Stimulated activated CD4-positive, alpha-beta T cell treated with anti-CD3 and anti-CD28 coated beads, Interleukin-4, amount 100 ng/mL, for 48 hours (primary cell): ENCODE data around the gene SMC3.
"Not testable (repeated sequence)": the region's sequence is repeated elsewhere in the genome, so short reads cannot be mapped to it uniquely, and the experiment has no call there.

Experiments used
- DNase-seq, 2 donors: peaks; one replicate each; pipeline ENCODE4 v3.0.0-alpha.2; 2020; ENCODE audit warnings: low read depth in 2 of 2

Gene SMC3

DNA sequence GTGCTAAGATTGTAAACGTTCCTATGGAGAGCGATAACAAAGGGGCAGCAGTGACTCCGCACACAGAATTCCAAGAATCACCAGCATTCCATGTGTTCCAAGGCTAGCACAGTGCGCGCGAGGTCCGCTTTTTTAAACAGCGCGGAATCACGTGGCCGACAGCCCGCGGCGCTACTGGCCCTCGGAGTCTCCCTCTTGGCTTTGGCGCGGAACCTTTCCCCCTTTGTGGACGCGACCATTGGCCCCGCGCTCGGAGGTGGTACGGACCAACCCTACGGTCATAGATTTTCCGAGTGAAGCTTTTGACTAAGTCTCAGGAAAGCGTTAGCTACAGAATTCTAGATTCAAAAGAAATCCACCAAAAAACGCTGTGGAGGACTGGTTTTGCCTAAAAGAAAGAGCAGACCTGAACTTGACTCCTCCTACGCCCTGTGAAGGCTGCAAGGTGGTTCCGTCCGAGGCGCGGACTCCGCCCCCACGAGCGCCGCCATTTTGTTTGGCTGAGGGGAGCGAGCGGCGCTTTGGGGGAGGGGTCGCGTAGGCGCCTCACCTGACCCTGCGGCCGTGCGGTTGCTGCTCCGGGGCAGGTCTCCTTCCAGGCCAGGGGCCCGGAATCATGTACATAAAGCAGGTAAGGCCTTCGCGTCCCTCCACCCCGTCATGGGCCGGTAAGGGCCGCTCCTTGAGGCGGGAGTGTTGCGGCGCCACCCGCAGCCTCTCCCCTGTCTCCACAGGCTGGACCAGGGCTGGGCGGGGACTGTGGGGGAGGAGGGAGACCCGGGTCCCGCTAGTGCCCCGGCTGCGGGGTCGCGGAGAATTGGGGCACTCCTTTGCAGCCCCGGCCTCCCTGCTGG is at the start of gene SMC3:
Gene SMC3 (plus strand): TSS at position 495 of the 854 bp plus-strand sequence. CDS start 122 bp downstream, at position 617.
- DNase-seq = peak; percentile 91 to 93

DNA sequence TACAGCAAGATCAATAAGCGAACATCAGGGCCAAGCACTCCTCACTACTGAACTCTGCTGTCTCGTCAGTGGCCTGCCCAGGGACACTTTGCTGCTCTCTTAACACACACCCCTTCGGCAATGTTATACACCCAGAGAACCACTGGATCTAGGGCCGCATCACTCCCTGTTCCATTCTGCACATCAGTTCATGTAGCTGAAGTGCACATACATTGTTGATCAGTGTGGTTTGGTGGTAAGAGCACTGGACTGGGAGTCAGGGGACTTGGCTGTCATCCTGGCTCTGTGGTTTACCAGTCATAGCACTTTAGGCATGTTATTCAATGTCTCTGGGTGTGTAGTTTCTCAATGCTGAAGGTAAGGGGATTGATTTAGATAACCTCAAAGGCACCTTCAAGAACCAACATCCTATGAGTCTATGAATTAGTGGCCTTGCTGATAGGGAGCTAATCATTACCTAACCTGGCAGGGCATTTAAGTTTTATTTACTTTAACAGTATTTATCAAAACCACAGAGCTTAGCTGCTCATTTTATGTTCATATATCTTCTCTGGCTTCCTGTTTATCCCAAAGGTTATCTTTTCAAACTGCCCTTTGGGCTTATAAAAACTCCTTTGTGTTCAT is 45.0 kb upstream of the SMC3 start:
- no peak for DNase-seq

DNA sequence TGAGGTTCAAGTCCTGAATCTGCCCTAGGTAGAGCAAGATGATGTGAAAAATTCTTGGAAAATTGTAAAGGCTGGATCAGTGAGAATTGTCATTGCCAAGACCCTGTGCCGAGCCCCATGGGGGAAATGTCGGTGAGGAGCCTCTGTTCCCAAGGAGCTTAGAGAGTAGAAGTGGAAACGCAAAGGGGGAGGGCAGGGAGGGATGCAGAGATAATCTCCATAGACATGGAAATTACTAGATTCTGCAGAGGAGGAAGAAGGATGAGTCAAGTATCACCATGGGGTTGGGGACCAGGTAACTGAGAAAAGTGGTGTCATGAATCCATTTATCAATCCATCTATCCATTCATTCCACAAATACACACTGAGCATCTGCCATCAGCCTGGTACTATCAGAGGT is 43.8 kb upstream of the SMC3 start:
- no peak for DNase-seq

- no peak for DNase-seq
Observed at GRCh38 chr10:110524179-110524858, 43.2 kb upstream of the SMC3 start.

DNA sequence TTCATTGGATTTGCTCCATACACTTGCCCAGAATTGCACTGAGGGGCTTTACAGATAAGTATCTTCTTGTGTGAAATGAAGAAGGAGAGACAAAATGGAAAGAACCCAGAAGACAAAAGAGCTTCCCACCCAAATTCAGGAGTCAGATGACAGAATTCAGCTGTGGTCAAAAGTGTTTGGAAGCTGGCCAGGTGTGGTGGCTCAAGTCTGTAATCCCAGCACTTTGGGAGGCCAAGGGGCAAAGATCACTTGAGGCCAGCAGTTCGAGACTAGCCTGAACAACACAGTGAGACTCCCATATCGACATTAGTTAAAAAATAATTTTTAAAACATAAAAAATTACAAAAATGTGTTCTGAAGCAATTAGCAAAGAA is 42.6 kb upstream of the SMC3 start:
- no peak for DNase-seq

DNA sequence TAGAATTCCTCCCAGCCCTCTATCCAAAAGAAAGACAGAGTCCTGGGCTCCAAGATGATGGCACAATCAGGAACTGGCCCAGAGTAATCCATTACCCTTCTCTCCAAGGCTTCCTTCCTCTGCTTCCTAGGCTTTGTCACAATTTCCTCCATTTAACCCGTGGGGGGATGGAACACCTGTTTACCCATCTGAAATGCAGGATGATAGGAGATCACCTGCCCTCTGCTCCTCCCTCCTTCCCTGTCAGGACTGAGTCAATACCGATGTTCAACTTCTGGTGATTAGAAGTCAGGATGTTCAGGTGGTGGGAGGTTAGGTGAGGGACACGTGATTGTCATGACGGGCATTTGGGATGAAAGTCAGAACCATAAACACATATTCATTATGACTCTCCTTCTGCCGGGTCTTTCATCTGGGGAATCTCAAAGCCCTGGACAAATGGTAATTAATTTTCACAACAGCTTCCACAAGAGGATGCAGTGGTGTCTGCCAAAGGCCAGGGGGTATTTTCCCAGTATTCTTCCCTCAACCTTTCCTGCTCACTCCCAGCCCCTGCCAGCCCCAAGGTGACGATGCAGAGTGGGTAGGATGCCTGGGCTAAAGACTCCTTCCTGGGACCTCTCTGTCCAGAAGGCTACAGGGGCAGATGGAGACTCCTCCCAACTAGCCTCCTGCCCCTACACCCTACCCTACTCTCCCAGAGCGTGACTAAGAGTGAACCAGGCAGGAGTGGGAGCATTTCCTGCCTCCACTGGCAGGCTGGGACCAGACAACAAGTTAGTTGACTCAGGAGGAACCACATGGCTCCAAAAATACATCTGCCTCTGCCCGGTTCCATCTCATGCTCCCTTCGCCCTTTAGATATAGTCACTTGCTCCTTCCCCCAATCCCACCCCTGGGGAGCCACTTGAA is 41.9 kb upstream of the SMC3 start:
- DNase-seq = no peak

- DNase-seq = no peak
Observed at GRCh38 chr10:110527731-110528171, 39.7 kb upstream of the SMC3 start.

DNA sequence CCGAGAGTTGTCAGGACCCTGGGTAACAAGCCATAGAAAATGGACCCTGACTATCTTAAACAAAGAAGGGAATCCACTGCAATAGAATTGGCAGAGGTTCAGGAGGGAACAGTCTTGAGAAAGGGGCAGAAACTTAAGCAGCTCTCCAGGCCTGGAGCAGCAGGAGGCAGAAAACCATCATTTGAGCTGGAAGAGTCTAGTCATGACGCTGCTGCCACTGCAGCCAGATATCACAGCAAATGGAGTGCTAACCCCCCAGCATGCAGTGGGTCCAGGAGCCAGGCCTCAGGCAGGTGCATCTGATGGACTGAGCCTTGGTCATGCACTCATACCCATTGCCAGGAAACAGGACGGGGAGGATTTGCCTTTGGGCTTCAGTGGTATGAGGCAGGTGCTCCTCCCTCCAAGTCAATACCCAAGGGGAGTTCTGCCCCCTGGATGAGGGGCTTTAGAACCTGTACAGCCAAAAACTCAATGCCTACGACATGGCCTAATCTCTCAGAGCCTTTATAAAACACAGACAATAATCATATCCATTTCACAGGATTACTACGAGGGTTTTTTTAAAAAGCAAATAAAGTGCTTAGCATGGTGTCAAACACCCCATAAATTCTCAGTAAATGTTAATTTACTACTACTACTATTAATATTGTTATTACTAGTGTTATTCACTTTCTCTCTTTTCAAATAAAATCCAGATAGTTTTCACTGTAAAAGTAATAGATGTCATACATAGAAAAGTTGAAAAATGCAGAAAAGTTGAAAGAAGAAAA is 39.1 kb upstream of the SMC3 start:
- no peak for DNase-seq

GRCh38 chr10:110528997-110529524 is 38.4 kb upstream of the SMC3 start:
- DNase-seq = not testable (repeated sequence)

DNA sequence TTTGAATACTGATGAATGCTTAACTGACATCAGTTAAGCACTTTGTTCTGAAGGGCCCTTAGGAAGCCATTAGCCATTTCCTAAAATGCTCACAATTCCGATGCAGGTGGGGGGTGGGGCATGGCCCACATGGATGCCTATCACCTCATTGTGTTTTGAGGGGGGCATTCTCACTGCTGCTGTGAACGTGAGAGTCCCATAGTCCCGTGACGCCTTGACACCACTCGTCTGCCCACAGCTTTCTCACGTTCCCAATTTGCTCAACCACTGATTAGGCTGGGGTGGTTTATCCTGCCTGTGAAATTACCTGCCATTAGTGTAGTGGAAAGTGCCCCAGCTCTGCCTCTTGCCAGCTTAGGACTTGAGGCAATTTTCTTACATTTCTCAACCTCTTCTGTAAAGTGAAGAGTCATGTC is 37.9 kb upstream of the SMC3 start:
- DNase-seq = no peak

- no peak for DNase-seq
Observed at GRCh38 chr10:110530131-110530831, 37.2 kb upstream of the SMC3 start.

DNA sequence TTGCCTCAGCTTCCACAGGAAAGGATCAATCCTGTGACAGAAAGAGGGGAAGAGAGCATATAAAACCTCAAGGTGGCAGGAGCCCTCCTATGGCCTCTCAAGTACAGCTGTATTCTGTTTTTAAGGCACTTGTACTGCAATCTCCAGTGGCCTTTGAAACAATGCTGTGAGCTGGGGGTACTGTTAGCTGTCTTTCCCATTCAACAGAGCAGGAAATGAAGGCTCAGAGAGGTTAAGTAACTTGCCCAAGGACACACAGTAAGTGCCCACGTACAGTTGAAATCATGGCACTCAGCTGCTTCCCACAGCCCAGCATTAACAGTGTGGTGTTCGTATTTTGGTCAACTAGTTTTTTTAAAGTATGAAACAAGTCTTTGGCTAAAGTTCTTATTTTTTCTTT is 35.8 kb upstream of the SMC3 start:
- no peak for DNase-seq

GRCh38 chr10:110532628-110533027 is 34.9 kb upstream of the SMC3 start:
- DNase-seq = not testable (repeated sequence)

DNA sequence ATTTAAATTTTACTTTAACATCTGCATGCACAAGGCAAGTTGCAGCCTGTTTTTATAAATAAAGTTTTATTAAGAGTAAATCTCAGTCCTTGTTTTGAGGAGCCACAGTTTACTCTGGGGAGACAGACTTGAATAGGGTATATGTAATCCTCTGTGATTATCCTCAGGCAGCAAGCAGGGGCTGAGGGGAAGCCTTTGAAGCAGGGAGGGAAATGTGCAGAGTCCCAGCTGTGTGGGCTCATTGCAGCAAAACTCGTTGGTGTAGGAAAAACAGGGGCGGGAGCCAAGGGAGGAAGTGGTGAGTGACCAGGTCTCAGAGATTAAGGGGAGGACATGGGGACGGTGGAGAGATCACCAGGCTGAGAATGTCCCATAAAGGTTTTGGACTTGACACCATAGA is 34.3 kb upstream of the SMC3 start:
- no peak for DNase-seq

DNA sequence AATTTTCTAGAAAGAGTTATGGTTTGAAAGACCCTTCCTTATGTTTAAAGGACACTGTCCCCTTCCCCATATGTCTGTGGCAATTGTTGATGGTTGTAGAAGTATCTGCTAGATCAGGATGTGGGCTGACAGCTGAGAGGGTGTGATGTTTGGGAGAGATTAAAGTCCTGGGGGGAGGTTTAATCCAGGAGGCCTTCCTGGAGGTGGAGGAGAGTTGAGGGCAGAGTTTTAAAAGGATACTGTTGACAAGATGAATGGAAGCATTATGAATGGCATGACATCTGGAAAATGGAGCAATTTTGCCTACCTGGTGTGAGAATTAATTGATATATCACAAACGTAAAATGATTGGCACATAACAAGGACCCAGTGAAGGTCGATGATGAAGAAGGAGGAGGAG is 32.9 kb upstream of the SMC3 start:
- no peak for DNase-seq

- DNase-seq = peak; percentile 53 to 71
Observed at GRCh38 chr10:110535958-110536891, 31.3 kb upstream of the SMC3 start.

DNA sequence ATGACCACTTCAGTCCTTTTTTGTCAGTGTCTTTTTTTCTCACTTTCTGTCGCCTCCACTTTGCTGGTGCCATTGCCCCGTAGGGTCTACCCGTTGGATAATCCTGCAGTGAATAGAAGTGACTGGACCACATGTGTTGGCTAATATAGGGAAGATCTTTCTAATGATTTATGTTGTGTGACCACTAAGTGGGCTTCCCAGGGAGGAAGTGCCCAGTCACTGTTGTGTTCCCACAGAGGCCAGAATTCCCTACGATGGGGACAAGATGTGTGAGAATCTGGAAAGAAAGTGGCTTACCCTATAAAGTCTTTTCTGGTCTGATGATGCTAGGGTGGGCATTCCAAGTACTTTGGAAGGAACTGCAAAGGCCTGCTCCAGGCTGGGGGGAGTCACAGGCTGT is 28.4 kb upstream of the SMC3 start:
- DNase-seq = no peak

DNA sequence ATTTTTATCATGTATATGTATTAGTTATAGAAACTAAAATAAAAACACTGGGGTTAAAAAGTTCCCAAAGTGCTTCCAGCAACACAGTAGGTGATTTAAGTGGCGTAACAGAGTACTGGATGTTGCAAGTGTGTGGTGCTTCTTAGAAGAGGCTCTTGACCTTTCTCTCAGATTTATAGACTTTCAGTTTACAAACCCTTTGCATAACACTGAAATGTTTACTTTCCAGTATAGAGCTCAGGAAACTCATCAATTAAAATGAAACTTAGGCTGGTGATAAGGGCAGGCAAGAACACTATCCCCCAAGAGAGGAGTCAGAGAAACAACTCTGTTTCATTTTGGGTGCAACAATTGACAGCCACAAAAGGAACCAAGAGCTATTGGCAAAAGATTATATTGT is 27.5 kb upstream of the SMC3 start:
- DNase-seq = no peak
